Prostate gland (tissue), 2 donors: ENCODE data around the gene CLEC4M. TPM values are rescaled to one million over a fixed set of nuclear protein-coding genes. Genes with fewer than 3 reads are reported as not detected.
"Not testable (repeated sequence)": the region's sequence is repeated elsewhere in the genome, so short reads cannot be mapped to it uniquely, and the experiment has no call there.

Experiments
- DNase-seq: peaks from one replicate; pipeline ENCODE4 v3.0.0-alpha.2; 2019; ENCODE audit warnings: low spot score
- H3K27ac ChIP-seq, 2 donors: fragments of 200-600 bp; sonication (generic); 2 replicates each; pipeline ENCODE4 v1.5.1; 2017 to 2019
- H3K27me3 ChIP-seq: fragments of 200-600 bp; sonication (generic); replicated peaks from 2 replicates; pipeline ENCODE4 v1.5.1; 2019; ENCODE audit not compliant: insufficient read depth
- H3K36me3 ChIP-seq, 2 donors: fragments of 200-600 bp; sonication (generic); 1 replicate in 1 of 2; 2 replicates in 1 of 2; pipeline versions ENCODE4 v1.5.1 to v1.8.1; 2017 to 2019
- H3K4me1 ChIP-seq: fragments of 200-600 bp; sonication (generic); replicated peaks from 2 replicates; pipeline ENCODE4 v1.5.1; 2019
- H3K4me3 ChIP-seq, 2 donors: fragments of 200-600 bp; sonication (generic); 2 replicates each; pipeline ENCODE4 v1.5.1; 2017 to 2019
- H3K9me3 ChIP-seq: fragments of 200-600 bp; sonication (generic); 2 replicates; pipeline ENCODE4 v1.5.1; 2017
- POLR2A ChIP-seq: fragments of 450-650 bp; IDR thresholded peaks from one replicate; pipeline ENCODE4 v1.6.1; 2016; ENCODE audit warnings: antibody characterized with exemption, mild to moderate bottlenecking
- POLR2AphosphoS5 ChIP-seq: sonication (generic); formaldehyde crosslinking; IDR thresholded peaks from one replicate; pipeline ENCODE4 v1.6.1; 2017; ENCODE audit warnings: antibody characterized with exemption
- WGBS: methylation state at CpG from one replicate; pipeline ENCODE4 v1.1.5; 2018; 5-methylcytosine and 5-hydroxymethylcytosine counted together
- intact Hi-C: fragments of 100-400 bp; cut with DNase I; formaldehyde crosslinking; loops from one replicate; pipeline ENCODE4 v1.14.2; 2022
- total RNA-seq, 2 donors: library from RNA; depleted of rRNA; stranded (reverse); fragments of >200 nt; gene quantifications; one replicate each; pipeline ENCODE4 v1.1.0, GENCODE V29; 2016
- TF ChIP-seq, protein P1 (sequence below), 4 experiments: fragments of 200-600 bp in 2 of 4; fragments of 450-650 bp in 2 of 4; sonication (generic) in 2 of 4; IDR thresholded peaks; 1 replicate in 3 of 4; 2 replicates in 1 of 4; pipeline ENCODE4 v1.5.1; 2016 to 2019; ENCODE audit warnings: antibody characterized with exemption in 4 of 4, mild to moderate bottlenecking in 2 of 4, moderate library complexity in 2 of 4

CLEC4M gene
- total RNA-seq, 2 donors from 2014 or later: 11.0 TPM; not detected in 1

DNA sequence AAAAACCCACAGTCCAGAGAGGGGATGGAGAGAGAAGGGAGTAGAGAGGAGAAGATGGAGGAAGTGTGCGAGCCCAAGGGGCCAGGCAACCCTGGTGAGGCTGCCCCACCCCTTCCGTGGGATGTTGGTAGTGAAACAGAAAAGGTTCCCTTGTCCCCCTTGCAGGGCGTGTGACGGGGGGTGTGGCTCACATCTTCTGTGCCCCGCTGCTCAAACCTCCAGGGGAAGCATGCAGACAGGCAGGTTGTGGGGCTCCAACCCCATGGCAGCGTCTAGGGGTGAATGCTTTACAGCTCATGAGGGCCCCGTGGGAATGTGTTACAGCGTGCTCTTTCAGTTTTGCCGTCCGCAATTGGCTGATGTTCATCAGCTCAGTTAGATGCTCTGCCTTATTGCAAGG is 52.3 kb downstream of the CLEC4M start:
- 23% methylated on average over 10 of the region's 10 CpGs for WGBS
- intact Hi-C loops: no loop called here
- Histone ChIP-seq H3K4me3 (no peak overlapping the region), H3K27me3 (no peaks in the 10 kb centered on the region), H3K36me3 (no peaks in the 10 kb centered on the region), H3K4me1 (no peaks in the 10 kb centered on the region), H3K9me3 (no peaks in the 10 kb centered on the region), H3K27ac (no peak overlapping the region)
- TF ChIP-seq, protein P1, sequence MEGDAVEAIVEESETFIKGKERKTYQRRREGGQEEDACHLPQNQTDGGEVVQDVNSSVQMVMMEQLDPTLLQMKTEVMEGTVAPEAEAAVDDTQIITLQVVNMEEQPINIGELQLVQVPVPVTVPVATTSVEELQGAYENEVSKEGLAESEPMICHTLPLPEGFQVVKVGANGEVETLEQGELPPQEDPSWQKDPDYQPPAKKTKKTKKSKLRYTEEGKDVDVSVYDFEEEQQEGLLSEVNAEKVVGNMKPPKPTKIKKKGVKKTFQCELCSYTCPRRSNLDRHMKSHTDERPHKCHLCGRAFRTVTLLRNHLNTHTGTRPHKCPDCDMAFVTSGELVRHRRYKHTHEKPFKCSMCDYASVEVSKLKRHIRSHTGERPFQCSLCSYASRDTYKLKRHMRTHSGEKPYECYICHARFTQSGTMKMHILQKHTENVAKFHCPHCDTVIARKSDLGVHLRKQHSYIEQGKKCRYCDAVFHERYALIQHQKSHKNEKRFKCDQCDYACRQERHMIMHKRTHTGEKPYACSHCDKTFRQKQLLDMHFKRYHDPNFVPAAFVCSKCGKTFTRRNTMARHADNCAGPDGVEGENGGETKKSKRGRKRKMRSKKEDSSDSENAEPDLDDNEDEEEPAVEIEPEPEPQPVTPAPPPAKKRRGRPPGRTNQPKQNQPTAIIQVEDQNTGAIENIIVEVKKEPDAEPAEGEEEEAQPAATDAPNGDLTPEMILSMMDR (IDR thresholded peaks at IDR 0.05): no peak
- TF ChIP-seq POLR2AphosphoS5 (no peak), POLR2A (no peak)
- DNase-seq: no peak

DNA sequence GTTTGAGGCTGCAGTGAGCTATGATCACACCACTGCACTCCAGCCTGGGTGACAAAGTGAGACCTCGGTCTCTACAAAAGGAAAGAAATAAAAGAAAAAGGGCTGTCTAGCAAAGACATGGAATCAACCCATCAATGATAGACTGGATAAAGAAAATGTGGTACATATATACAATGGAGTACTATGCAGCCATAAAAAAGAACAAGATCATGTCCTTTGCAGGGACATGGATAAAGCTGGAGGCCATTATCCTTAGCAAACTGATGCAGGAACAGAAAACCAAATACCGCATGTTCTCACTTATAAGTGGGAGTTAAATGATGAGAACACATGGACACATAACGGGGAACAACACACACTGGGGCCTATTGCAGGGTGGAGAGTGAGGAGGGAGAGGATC is 53.0 kb downstream of the CLEC4M start:
- H3K27ac ChIP-seq, H3K4me1 ChIP-seq, H3K4me3 ChIP-seq, H3K27me3 ChIP-seq, intact Hi-C loops, H3K9me3 ChIP-seq, H3K36me3 ChIP-seq, DNase-seq: not testable (repeated sequence)
- 95% methylated on average over 3 of the region's 3 CpGs for WGBS

DNA sequence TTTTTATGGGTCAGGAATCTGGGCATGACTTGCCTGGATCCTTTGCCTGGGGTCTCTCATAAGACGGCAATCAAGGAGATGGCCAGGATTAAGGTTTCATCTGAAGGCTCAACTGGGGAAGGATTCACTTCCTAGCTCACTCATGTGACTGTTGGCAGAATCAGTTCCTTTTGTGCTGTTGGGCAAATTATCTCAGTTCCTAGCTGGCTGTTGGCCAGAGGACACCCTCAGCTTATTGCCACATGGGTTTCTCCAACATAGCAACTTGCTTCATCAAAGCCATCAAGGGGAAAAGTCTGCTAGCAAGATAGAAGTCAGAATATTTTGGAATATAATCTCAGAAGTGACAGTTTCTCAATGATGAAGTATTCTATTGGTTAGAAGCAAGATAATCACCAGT is 54.8 kb downstream of the CLEC4M start:
- no peaks in the 10 kb centered on the region for H3K27me3 ChIP-seq
- no peaks in the 10 kb centered on the region for H3K36me3 ChIP-seq
- intact Hi-C loops: no loop called here
- H3K4me3 ChIP-seq: no peak overlapping the region
- WGBS: 93% methylated on average over 1 of the region's 1 CpG
- H3K9me3 ChIP-seq: no peaks in the 10 kb centered on the region
- H3K27ac ChIP-seq: no peak overlapping the region
- no peaks in the 10 kb centered on the region for H3K4me1 ChIP-seq
- no peak for DNase-seq
- TF ChIP-seq POLR2A (no peak), POLR2AphosphoS5 (no peak)
- TF ChIP-seq, protein P1 (IDR thresholded peaks at IDR 0.05): no peak

DNA sequence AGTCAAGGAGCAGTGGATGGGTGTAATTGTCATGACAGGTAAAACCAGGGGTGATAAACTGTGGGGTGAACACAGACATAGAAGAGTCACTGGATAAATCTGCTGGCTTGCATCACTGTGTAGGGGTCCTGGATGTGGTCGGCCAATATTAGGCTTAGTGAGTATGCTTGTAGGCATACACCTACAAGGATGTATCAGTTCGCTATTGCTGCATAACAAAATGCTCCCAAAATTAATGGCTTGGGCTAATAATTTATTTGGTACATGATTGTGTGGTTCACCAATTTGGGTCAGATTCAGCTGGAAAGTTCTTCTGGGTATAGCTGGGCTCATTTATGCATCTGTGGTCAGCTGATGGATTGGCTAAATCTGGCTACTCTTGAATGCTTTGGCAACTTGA is 55.8 kb downstream of the CLEC4M start:
- H3K9me3 ChIP-seq: no peaks in the 10 kb centered on the region
- TF ChIP-seq, protein P1 (IDR thresholded peaks at IDR 0.05): no peak
- no peak for TF ChIP-seq POLR2AphosphoS5
- TF ChIP-seq POLR2A: no peak
- no peaks in the 10 kb centered on the region for H3K4me1 ChIP-seq
- no peak for DNase-seq
- H3K4me3 ChIP-seq: no peak overlapping the region
- H3K27me3 ChIP-seq: no peaks in the 10 kb centered on the region
- intact Hi-C loops: no loop called here
- WGBS: 46% methylated on average over 2 of the region's 2 CpGs
- no peaks in the 10 kb centered on the region for H3K36me3 ChIP-seq
- H3K27ac ChIP-seq: no peak overlapping the region

Other genes starting within 250 kb of the CLEC4M start
- 100 to 1,000 TPM; 104 to 116 TPM for gene ZNF358, start 247.1 kb upstream of the CLEC4M start, total RNA-seq
- gene MCOLN1, start 240.6 kb upstream of the CLEC4M start, total RNA-seq: 10 to 100 TPM; 13.4 to 24.8 TPM
- gene PNPLA6, start 227.5 kb upstream of the CLEC4M start, total RNA-seq: 10 to 100 TPM; 74.6 to 75.2 TPM
- 10 to 100 TPM; 40.4 to 90.9 TPM for gene CAMSAP3, start 167.4 kb upstream of the CLEC4M start, total RNA-seq
- 100 to 1,000 TPM in 1 of 2 donors, 10 to 100 TPM in 1; 53.6 to 115 TPM for gene XAB2, start 133.7 kb upstream of the CLEC4M start, total RNA-seq
- 10 to 100 TPM in 1 of 2 donors, 1 to 10 TPM in 1; 7.7 to 60.4 TPM for gene PET100, start 133.4 kb upstream of the CLEC4M start, total RNA-seq
- gene PCP2, start 129.5 kb upstream of the CLEC4M start, total RNA-seq: 10 to 100 TPM in 1 of 2 donors, 1 to 10 TPM in 1; 1.8 to 10.2 TPM
- 100 to 1,000 TPM in 1 of 2 donors, 10 to 100 TPM in 1; 83.1 to 128 TPM for gene STXBP2, start 126.1 kb upstream of the CLEC4M start, total RNA-seq
- not detected for gene RETN, start 94.2 kb upstream of the CLEC4M start, total RNA-seq
- under 1 TPM in 1 of 2 donors, not detected in 1; 0.28 TPM for gene MCEMP1, start 86.2 kb upstream of the CLEC4M start, total RNA-seq
- gene TRAPPC5, start 82.4 kb upstream of the CLEC4M start, total RNA-seq: 100 to 1,000 TPM; 105 to 150 TPM
- gene FCER2, start 61.1 kb upstream of the CLEC4M start, total RNA-seq: 1 to 10 TPM in 1 of 2 donors, not detected in 1; 1.5 TPM
- under 1 TPM in 1 of 2 donors, not detected in 1; 0.57 TPM for gene CLEC4G, start 31.1 kb upstream of the CLEC4M start, total RNA-seq
- gene CD209, start 15.7 kb upstream of the CLEC4M start, total RNA-seq: 1 to 10 TPM in 1 of 2 donors, under 1 TPM in 1; 0.97 to 1.2 TPM
- 10 to 100 TPM; 24.0 to 25.7 TPM for gene EVI5L, start 67.0 kb downstream of the CLEC4M start, total RNA-seq
- gene PRR36, start 111.1 kb downstream of the CLEC4M start, total RNA-seq: 1 to 10 TPM; 2.2 to 4.2 TPM
- 10 to 100 TPM in 1 of 2 donors, 1 to 10 TPM in 1; 4.8 to 11.7 TPM for gene LRRC8E, start 125.3 kb downstream of the CLEC4M start, total RNA-seq
- gene MAP2K7, start 140.6 kb downstream of the CLEC4M start, total RNA-seq: 10 to 100 TPM; 21.6 to 45.2 TPM
- 1 to 10 TPM in 1 of 2 donors, not detected in 1; 3.2 TPM for gene TGFBR3L, start 151.6 kb downstream of the CLEC4M start, total RNA-seq
- 10 to 100 TPM; 37.4 to 95.0 TPM for gene SNAPC2, start 157.1 kb downstream of the CLEC4M start, total RNA-seq
- 10 to 100 TPM in 1 of 2 donors, 1 to 10 TPM in 1; 5.0 to 37.1 TPM for gene CTXN1, start 162.9 kb downstream of the CLEC4M start, total RNA-seq
- 10 to 100 TPM; 47.3 to 83.4 TPM for gene TIMM44, start 180.4 kb downstream of the CLEC4M start, total RNA-seq
- 10 to 100 TPM; 35.6 to 76.9 TPM for gene ELAVL1, start 242.4 kb downstream of the CLEC4M start, total RNA-seq